Trophoblast cell (in vitro differentiated cells and primary cell): ENCODE results near the gene ASB3.
A peak's percentile ranks its signal among the peaks of the same experiment; 100 is the strongest.

ENCODE experiments used
- DNase-seq, 2 donors: peaks; one replicate each; pipeline ENCODE4 v3.0.0-alpha.2; 2016
- H2AFZ ChIP-seq: 2 replicates; pipeline ENCODE4 v1.6.1; 2013; ENCODE audit warnings: low read length, moderate library complexity, mild to moderate bottlenecking; ENCODE audit not compliant: insufficient read depth, poor library complexity
- H2AK5ac ChIP-seq: 2 replicates; pipeline ENCODE4 v1.6.1; 2013; ENCODE audit warnings: mild to moderate bottlenecking, low read length
- H2BK120ac ChIP-seq: 2 replicates; pipeline ENCODE4 v1.6.1; 2013; ENCODE audit warnings: low read length, mild to moderate bottlenecking, moderate library complexity; ENCODE audit not compliant: insufficient read depth, poor library complexity
- H2BK12ac ChIP-seq: 2 replicates; pipeline ENCODE4 v1.6.1; 2013; ENCODE audit warnings: mild to moderate bottlenecking, low read length, moderate library complexity
- H2BK5ac ChIP-seq: 2 replicates; pipeline ENCODE4 v1.6.1; 2013; ENCODE audit warnings: low read length, low read depth, moderate library complexity, mild to moderate bottlenecking; ENCODE audit not compliant: poor library complexity
- H3K14ac ChIP-seq: 2 replicates; pipeline ENCODE4 v1.6.1; 2013; ENCODE audit warnings: mild to moderate bottlenecking, low read length
- H3K18ac ChIP-seq: 2 replicates; pipeline ENCODE4 v1.6.1; 2013; ENCODE audit warnings: mild to moderate bottlenecking, low read length
- H3K23ac ChIP-seq: 2 replicates; pipeline ENCODE4 v1.6.1; 2013; ENCODE audit warnings: low read length
- H3K27ac ChIP-seq: 2 replicates; pipeline ENCODE4 v1.5.1; 2013; ENCODE audit warnings: low read depth, mild to moderate bottlenecking, inconsistent platforms, low read length, moderate library complexity
- H3K27me3 ChIP-seq: 2 replicates; pipeline ENCODE4 v1.6.1; 2013; ENCODE audit warnings: inconsistent platforms, mild to moderate bottlenecking, low read length, moderate library complexity; ENCODE audit not compliant: insufficient read depth
- H3K36me3 ChIP-seq, 2 experiments: 1 replicate in 1 of 2; 2 replicates in 1 of 2; pipeline ENCODE4 v1.6.1; 2013; ENCODE audit warnings: low read length in 2 of 2, mild to moderate bottlenecking in 2 of 2, moderate library complexity in 1 of 2; ENCODE audit not compliant: insufficient read depth in 2 of 2, control insufficient read depth in 1 of 2
- H3K4ac ChIP-seq: 2 replicates; pipeline ENCODE4 v1.6.1; 2013; ENCODE audit warnings: low read depth, mild to moderate bottlenecking, low read length, moderate library complexity
- H3K4me1 ChIP-seq, 2 experiments: 1 replicate in 1 of 2; 2 replicates in 1 of 2; pipeline ENCODE4 v1.6.1; 2013; ENCODE audit warnings: low read length in 2 of 2, mild to moderate bottlenecking in 2 of 2, moderate library complexity in 1 of 2; ENCODE audit not compliant: insufficient read depth in 2 of 2, control insufficient read depth in 1 of 2
- H3K4me2 ChIP-seq: 2 replicates; pipeline ENCODE4 v1.6.1; 2013; ENCODE audit warnings: inconsistent platforms, mild to moderate bottlenecking, low read length, moderate library complexity
- H3K4me3 ChIP-seq: 2 replicates; pipeline ENCODE4 v1.5.1; 2013; ENCODE audit warnings: mild to moderate bottlenecking, low read depth, low read length, inconsistent platforms
- H3K79me1 ChIP-seq: one replicate; pipeline ENCODE4 v1.6.1; 2013; ENCODE audit warnings: low read length
- H3K79me2 ChIP-seq: 2 replicates; pipeline ENCODE4 v1.6.1; 2013; ENCODE audit warnings: low read length, mild to moderate bottlenecking; ENCODE audit not compliant: control insufficient read depth, insufficient read depth, poor library complexity
- H3K9ac ChIP-seq: 2 replicates; pipeline ENCODE4 v1.6.1; 2013; ENCODE audit warnings: mild to moderate bottlenecking, low read length
- H3K9me3 ChIP-seq: 2 replicates; pipeline ENCODE4 v1.6.1; 2013; ENCODE audit warnings: low read depth, mild to moderate bottlenecking, control low read depth, inconsistent platforms, low read length; ENCODE audit not compliant: insufficient read depth
- H4K12ac ChIP-seq: 2 replicates; pipeline ENCODE4 v1.6.1; 2013; ENCODE audit warnings: low read depth, mild to moderate bottlenecking, low read length, moderate library complexity
- H4K8ac ChIP-seq: 2 replicates; pipeline ENCODE4 v1.6.1; 2013; ENCODE audit warnings: low read depth, mild to moderate bottlenecking, low read length, moderate library complexity
- H4K91ac ChIP-seq: one replicate; pipeline ENCODE4 v1.6.1; 2013; ENCODE audit warnings: low read depth, mild to moderate bottlenecking, low read length, moderate library complexity
- WGBS: extraction: QIAGEN DNeasy Blood & Tissue Kit; methylation state at CpG from one replicate; pipeline ENCODE4 v1.1.7; 2013; ENCODE audit warnings: missing lambda C conversion rate; ENCODE audit not compliant: insufficient read length, insufficient coverage; ENCODE audit errors: extremely low coverage; 5-methylcytosine and 5-hydroxymethylcytosine counted together

The ASB3 gene

GRCh38 chr2:53801547-53801946 lies 14.8 kb upstream of the ASB3 start:
- no peak overlapping the region for H4K91ac ChIP-seq
- DNase-seq: no peak
- no peak overlapping the region for H2BK120ac ChIP-seq
- no peaks in the 10 kb centered on the region for H3K79me1 ChIP-seq
- H3K23ac ChIP-seq: no peak overlapping the region
- H3K36me3 ChIP-seq: peaks cover 15 to 17% of the 10 kb centered on the region in 2 experiments
- no peaks in the 10 kb centered on the region for H3K4me1 ChIP-seq
- H3K14ac ChIP-seq: no peak overlapping the region
- H3K4me2 ChIP-seq: no peak overlapping the region
- no peaks in the 10 kb centered on the region for H3K27me3 ChIP-seq
- no peaks in the 10 kb centered on the region for H3K79me2 ChIP-seq
- no peak overlapping the region for H2BK5ac ChIP-seq
- no peak overlapping the region for H3K4ac ChIP-seq
- H2BK12ac ChIP-seq: no peak overlapping the region
- no peak overlapping the region for H2AK5ac ChIP-seq
- H2AFZ ChIP-seq: no peak overlapping the region
- H3K9me3 ChIP-seq: no peaks in the 10 kb centered on the region
- H3K9ac ChIP-seq: no peak overlapping the region
- H3K27ac ChIP-seq: no peak overlapping the region
- no peak overlapping the region for H3K18ac ChIP-seq
- H4K12ac ChIP-seq: no peak overlapping the region
- no peak overlapping the region for H3K4me3 ChIP-seq
- no peak overlapping the region for H4K8ac ChIP-seq

- no peak for DNase-seq
- no peak overlapping the region for H3K27ac ChIP-seq
- WGBS: no CpG with 5 or more reads among the region's 3 CpGs
- no peaks in the 10 kb centered on the region for H3K79me2 ChIP-seq
- H4K8ac ChIP-seq: no peak overlapping the region
- no peak overlapping the region for H2AFZ ChIP-seq
- no peak overlapping the region for H2BK120ac ChIP-seq
- peaks cover 10 to 18% of the 10 kb centered on the region in 2 experiments for H3K36me3 ChIP-seq
- H2BK12ac ChIP-seq: no peak overlapping the region
- H3K18ac ChIP-seq: no peak overlapping the region
- H3K4ac ChIP-seq: no peak overlapping the region
- no peak overlapping the region for H3K4me2 ChIP-seq
- no peak overlapping the region for H4K12ac ChIP-seq
- H4K91ac ChIP-seq: no peak overlapping the region
- H3K79me1 ChIP-seq: no peaks in the 10 kb centered on the region
- H3K4me3 ChIP-seq: no peak overlapping the region
- no peak overlapping the region for H3K14ac ChIP-seq
- H3K27me3 ChIP-seq: no peaks in the 10 kb centered on the region
- no peak overlapping the region for H2AK5ac ChIP-seq
- H3K23ac ChIP-seq: no peak overlapping the region
- no peak overlapping the region for H2BK5ac ChIP-seq
- no peaks in the 10 kb centered on the region for H3K4me1 ChIP-seq
- H3K9me3 ChIP-seq: no peaks in the 10 kb centered on the region
- no peak overlapping the region for H3K9ac ChIP-seq
Measured at GRCh38 chr2:53793821-53794220, 7.1 kb upstream of the ASB3 start.

- peaks cover 2% of the 10 kb centered on the region in 2 experiments for H3K4me1 ChIP-seq
- H2BK5ac ChIP-seq: no peak overlapping the region
- H3K9me3 ChIP-seq: no peaks in the 10 kb centered on the region
- no peak overlapping the region for H2AK5ac ChIP-seq
- WGBS: no CpG with 5 or more reads among the region's 3 CpGs
- H2AFZ ChIP-seq: no peak overlapping the region
- no peak overlapping the region for H3K4me3 ChIP-seq
- H4K12ac ChIP-seq: no peak overlapping the region
- no peak for DNase-seq
- H3K79me1 ChIP-seq: no peaks in the 10 kb centered on the region
- peaks cover 9 to 17% of the 10 kb centered on the region in 2 experiments for H3K36me3 ChIP-seq
- no peak overlapping the region for H4K8ac ChIP-seq
- no peak overlapping the region for H2BK12ac ChIP-seq
- H3K4ac ChIP-seq: no peak overlapping the region
- H3K23ac ChIP-seq: no peak overlapping the region
- H3K4me2 ChIP-seq: no peak overlapping the region
- H4K91ac ChIP-seq: no peak overlapping the region
- H3K18ac ChIP-seq: no peak overlapping the region
- no peak overlapping the region for H3K14ac ChIP-seq
- no peak overlapping the region for H3K27ac ChIP-seq
- no peaks in the 10 kb centered on the region for H3K27me3 ChIP-seq
- H3K79me2 ChIP-seq: peaks cover 2% of the 10 kb centered on the region
- H3K9ac ChIP-seq: no peak overlapping the region
- H2BK120ac ChIP-seq: no peak overlapping the region
Measured at GRCh38 chr2:53793261-53793660, 6.5 kb upstream of the ASB3 start.

- no peak overlapping the region for H2BK120ac ChIP-seq
- peak overlapping the region; percentile 0 for H3K18ac ChIP-seq
- no peaks in the 10 kb centered on the region for H3K27me3 ChIP-seq
- H3K9me3 ChIP-seq: no peaks in the 10 kb centered on the region
- peak overlapping the region; percentile 86 for H4K8ac ChIP-seq
- H3K79me2 ChIP-seq: peaks cover 11% of the 10 kb centered on the region
- H3K36me3 ChIP-seq: peaks cover 0 to 3% of the 10 kb centered on the region in 2 experiments
- H4K12ac ChIP-seq: no peak overlapping the region
- no peak overlapping the region for H2BK12ac ChIP-seq
- no peak overlapping the region for H2AK5ac ChIP-seq
- H3K79me1 ChIP-seq: peaks cover 9% of the 10 kb centered on the region
- H2BK5ac ChIP-seq: no peak overlapping the region
- no peak overlapping the region for H2AFZ ChIP-seq
- DNase-seq: peak in 1 of 2 donors; percentile 15
- peak overlapping the region; percentile 85 for H4K91ac ChIP-seq
- peak overlapping the region; percentile 87 for H3K9ac ChIP-seq
- H3K4me1 ChIP-seq: peaks cover 3 to 7% of the 10 kb centered on the region in 2 experiments
- no CpG with 5 or more reads among the region's 17 CpGs for WGBS
- peak overlapping the region; percentile 80 for H3K4ac ChIP-seq
- no peak overlapping the region for H3K27ac ChIP-seq
- peak overlapping the region; percentile 62 for H3K14ac ChIP-seq
- H3K4me2 ChIP-seq: peak overlapping the region; percentile 85
- peak overlapping the region; percentile 97 for H3K4me3 ChIP-seq
- peak overlapping the region; percentile 11 for H3K23ac ChIP-seq
Measured at GRCh38 chr2:53787614-53788289, 999 bp upstream of the ASB3 start.
